ENCODE measurements around the gene IL33. TPM values are rescaled to one million over a fixed set of nuclear protein-coding genes. Genes with fewer than 3 reads are reported as not detected.

IL33 gene
- total RNA-seq, 1 donor from 2014 or later, result 61.1 TPM

DNA sequence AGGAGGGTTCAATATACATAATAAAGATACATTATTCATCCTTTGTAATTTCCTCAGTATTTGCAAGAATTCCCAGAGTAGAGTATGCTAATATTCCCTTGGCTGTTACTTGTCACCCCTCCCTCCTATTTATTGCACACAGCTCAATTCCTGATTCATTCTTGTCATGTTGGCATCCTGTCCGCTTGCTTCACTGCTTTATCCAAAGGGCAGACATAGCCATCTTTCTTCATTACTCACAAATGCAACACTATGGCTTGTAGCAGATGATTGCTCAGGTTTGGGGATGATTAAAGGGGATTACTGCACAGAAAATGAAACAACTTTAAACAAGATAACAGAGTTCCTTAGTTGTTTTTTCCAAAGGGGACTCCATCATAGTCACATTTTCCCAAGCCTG is 1.2 kb upstream of the IL33 start:
- ATAC-seq (no peak), DNase-seq (ENCODE audit: low spot score) (no peak)
- intact Hi-C loops (cut with DNase I), result no loop called here

DNA sequence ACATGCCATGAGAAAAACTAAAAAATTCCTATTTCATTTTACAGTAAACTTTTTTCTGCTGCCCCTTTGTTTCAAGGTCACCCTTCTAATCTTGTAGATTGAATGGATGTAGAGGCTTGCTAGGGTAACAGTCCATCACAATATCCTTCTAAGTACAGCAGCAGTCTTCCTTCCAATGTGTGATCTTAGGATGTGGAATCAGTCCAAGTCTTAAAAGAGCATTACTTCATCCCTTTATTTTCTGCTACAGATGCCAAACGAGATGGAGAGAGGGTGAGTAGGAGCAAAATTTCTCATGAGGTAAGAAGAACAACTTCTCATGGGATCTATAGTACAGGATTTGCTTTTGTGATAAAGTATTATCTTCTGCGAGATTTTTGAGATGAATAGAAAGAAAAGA is 704 bp upstream of the IL33 start:
- intact Hi-C loops (cut with DNase I), result no loop called here
- DNase-seq (ENCODE audit: low spot score) (no peak), ATAC-seq (peak; percentile 80)

DNA sequence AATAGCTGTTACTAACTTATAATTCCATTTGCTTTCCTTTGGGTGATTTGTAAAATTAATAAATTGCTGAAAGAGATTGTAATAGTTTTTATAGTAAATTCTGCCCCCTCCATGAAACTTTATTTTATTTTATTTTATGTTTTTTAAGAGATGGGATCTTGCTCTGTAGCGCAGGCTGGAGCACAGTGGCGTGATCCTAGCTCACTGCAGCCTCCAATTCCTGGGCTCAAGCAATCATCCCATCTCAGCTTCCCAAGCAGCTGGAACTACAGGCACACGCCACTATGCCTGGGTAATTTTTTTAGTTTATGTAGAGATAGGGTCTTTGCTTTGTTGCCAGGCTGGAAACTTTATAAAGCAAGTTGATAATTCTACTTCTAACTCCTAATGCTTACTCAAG is 395 bp downstream of the IL33 start:
- intact Hi-C loops (cut with DNase I), result no loop called here
- ATAC-seq (no peak), DNase-seq (ENCODE audit: low spot score) (no peak)

DNA sequence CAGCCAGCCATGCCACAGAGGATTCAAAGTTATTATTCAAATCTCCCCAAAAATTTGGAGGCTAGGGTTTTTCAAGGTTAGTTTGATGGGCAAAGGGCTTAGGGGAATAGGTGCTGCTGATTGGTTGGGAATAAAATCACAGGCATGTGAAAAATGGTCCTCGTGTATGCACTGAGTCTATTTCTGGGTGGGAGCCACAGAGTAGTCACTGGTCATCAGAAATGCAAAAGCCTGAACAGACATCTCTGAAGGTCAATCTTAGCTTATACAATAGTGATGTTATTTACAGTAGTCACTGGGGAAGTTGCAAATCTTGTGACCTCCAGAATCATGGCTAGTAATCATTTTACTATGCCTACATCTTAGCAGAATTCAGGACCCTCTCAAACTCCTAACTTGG is 1.3 kb downstream of the IL33 start:
- DNase-seq (ENCODE audit: low spot score) (no peak), ATAC-seq (no peak)
- intact Hi-C loops (cut with DNase I), result no loop called here

DNA sequence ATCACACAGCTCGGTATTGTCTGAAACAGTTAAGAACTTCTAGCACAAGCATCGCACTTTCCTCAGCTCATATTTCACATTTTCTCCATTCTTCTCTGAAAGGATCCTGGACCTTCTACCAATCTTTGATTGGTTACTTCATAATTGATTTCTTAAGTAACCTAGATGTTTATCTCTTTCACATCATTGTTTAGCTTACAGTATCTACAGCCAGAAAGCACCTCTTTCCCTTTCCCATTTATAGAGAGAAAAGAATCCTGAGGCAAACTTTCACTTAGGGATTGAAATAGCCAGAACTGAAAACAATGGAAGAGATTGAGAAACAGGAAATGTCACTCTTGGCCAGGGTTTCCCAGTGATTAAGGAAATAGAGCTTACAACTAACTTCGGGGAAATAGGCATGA is 2.5 kb downstream of the IL33 start:
- intact Hi-C loops (cut with DNase I), result no loop called here
- DNase-seq (ENCODE audit: low spot score), result no peak
- peak; percentile 65 for ATAC-seq

DNA sequence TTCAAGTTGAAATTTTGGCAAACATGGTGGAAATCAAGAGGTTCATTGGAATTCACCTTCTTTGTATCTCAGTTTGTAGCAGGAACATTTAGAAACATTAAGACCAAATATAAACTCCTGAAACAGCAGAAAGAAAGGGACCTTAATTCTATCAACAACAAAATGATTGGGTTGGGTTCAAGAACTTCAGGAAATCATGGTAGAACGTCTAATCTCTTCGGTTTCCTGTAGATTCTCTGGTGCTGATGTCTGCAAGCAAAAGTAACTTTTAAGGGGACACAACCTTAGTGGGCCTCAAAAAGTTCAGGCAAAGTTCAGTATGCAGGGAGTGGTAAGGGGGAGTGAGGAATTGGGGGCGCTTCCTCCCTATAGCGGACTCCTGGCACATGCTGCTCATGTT is 3.4 kb downstream of the IL33 start:
- DNase-seq (ENCODE audit: low spot score), result no peak
- no peak for ATAC-seq
- intact Hi-C loops (cut with DNase I), result no loop called here

DNA sequence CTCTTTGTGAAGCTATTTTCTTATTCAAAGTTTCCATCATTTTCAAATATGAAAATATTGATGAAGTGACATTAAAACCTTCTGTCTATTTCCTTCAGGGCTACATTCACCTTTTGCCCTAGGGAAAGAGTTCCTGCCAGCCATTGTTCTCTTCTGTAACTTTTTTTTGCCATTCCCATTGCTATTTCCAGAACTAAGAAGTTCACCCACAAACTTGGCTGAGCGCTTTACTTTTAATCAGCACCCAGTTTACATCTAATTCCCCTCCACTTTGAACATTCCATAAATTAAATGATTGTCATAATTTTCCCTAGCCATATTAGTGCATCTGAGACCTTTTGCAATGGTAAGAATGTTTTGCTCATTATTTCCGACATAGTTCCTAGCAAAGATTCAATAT is 4.4 kb downstream of the IL33 start:
- DNase-seq (ENCODE audit: low spot score) (no peak), ATAC-seq (no peak)
- intact Hi-C loops (cut with DNase I), result no loop called here

DNA sequence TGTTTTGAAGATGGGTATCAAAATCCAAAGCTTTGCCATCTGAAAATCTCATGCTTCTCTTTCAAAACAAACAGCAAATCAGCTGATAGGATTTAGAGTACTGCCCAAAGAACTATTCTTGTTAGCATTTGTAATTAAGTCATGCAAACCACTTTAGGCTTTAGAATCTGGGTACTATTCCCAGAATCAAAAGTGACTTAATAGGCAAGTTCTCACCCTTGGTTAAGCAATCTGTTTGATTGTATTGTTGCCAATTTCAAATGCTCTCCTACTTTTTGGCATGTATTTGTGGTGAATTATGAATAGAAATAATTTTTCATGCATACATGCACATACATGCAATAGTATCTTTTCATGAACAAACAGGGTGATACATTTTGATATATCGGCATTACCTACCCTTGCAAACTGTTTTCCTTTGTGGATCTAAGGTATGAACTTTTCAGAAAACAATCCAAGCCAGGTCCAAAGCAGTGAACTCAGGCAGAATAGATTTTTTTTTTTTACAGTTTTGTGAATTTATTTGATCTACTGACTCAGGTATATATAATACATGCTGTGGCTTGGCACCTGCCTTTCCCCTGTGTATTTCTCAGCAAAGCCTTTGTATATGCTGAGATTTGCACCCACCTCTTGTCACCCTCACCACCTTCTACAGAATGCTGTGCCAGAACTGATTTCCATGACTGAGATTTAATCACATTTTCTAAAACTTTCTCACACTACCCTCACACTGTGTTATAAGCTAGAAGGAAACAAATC is 9.0 kb downstream of the IL33 start:
- ATAC-seq (peak; percentile 24), DNase-seq (ENCODE audit: low spot score) (no peak)
- intact Hi-C loops (cut with DNase I), result no loop called here

DNA sequence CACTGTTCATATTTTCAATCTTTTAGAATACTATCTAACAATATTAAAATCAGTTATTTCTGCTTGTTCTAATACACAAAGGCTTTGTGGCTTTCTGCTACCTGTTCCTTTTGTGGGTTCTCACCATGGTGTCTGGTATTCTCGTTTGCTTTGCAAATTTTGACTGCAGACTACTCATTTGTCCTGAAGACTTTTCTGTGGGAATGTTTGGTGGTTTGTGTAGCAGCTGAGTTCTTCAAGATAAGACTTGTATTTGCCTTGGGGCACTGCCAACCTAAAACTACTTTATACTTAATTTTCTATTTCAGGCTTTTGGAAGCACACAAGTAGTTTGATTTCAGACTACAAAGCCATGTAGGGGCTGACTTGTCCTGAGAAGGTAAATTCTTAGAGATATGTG is 11.1 kb downstream of the IL33 start:
- no peak for DNase-seq (ENCODE audit: low spot score)
- intact Hi-C loops (cut with DNase I), result no loop called here
- no peak for ATAC-seq

DNA sequence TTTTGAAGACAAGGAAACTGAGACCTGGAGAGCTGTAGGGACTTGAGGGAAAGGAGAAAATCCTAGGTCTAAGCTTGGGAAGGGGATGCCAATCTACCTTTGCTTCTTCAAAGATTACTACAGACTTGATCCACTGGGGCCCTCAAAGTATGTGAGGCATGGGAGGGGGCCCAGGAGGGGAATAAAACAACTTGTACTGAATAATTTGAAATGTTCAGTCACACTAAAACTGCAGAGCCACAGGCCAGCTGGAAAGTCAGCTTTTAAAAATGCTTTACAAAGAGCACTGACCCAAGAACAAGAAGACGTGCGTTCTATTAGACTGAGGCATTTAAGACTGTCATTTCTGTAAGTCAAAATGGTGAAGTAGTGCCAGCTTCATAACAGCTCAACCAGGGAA is 13.6 kb downstream of the IL33 start:
- intact Hi-C loops (cut with DNase I), result no loop called here
- DNase-seq (ENCODE audit: low spot score) (no peak), ATAC-seq (no peak)

DNA sequence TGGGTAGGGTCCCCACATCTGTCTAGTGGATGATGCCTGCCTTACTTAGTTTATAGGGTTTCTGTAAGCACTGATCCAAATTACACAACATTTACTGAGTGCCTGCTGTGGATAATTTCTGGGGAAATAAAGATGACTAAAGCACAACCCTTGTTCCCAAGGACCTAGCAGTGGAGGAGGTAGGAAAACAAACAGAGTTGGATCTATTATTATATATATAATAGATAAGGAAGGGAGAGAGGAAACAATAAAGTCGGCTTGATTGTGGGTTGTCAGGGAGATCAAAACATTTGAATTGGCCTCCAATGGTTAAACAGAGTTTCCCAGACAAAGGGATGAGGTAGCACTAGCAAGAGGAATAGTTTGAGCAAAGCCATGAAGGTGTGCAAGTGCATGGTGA is 14.0 kb downstream of the IL33 start:
- peak; percentile 36 for ATAC-seq
- intact Hi-C loops (cut with DNase I), result no loop called here
- no peak for DNase-seq (ENCODE audit: low spot score)

DNA sequence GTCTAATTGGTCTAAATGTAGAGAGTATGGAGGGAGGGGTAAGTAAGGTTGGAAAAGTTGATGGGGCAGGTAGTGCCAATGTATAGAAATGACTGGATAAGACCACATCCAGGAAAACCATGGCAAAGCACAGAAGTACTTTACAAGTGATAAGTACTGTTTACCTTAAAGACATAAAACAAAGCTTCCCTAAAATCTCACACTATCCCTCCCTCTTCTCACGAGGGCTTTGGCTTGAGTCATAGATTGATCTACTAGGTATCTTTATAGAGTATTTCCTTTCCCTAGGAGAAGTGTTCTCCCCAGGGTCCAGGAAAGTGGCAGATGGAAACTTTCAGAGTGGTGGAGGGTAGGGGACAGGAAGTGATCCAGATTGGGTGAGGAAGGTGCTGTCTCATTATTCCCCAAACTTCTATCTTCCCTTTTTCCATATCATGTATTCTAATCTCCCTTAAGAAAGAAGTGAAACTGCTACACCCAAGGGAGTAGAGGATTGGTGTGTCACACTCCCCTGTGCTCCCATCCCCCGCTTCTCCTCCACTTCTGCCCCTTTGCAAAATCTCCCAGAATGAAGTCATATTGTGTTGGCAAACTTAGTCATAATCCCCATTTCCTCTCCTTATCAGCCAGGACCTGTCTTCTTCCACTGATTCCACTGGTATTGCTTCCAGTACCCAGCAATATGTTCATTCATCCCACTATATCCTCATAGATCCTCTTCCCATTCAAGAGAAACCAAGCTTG is 14.6 kb downstream of the IL33 start:
- ATAC-seq (no peak), DNase-seq (ENCODE audit: low spot score) (no peak)
- intact Hi-C loops (cut with DNase I), result no loop called here

DNA sequence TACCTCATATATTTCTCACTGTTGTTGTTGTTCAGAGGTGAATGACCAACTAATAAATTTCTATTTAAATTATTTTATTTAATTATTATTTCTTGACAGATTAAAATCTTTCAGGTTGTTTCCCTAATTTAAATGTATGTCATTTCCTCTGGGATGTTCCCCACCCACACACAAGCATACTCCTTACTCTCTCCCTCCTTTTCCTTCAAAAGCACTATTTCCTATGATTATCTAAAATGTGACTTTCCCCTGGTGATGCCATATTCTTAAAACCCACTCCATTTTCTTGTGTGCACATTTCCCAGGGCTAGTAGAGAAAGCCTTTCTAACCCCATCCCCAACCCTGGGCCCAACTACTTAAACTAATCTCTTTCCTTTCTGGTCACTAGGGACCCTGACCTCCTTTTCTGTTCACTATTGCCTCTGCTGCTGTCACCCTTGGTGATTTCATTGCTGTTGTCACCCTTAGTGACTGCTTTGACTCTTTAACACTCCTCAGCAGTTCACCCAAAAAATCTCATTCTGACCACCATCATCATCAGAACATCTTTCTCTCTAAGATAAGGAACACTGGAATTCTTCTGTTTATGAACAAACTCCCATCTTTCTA is 16.8 kb downstream of the IL33 start:
- ATAC-seq (no peak), DNase-seq (ENCODE audit: low spot score) (no peak)
- intact Hi-C loops (cut with DNase I), result no loop called here

DNA sequence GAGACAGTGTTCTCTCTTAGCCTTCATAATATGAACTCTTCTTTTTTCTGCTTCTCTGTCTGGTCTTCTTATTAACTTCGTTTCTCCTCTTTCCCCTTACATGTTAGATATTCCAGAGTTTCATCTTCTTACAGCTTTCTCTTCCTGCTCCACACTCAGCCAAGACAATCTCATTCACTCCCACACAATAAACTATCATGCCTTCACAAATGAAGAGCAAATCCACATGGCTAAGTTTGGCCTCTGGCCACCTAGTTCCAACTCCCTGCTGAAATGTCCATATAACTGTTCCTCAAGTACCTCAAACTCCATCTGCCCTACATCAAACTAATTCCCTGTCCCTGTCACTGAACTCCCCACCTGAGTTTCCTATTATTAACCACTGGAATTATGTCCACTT is 18.4 kb downstream of the IL33 start:
- DNase-seq (ENCODE audit: low spot score), result no peak

DNA sequence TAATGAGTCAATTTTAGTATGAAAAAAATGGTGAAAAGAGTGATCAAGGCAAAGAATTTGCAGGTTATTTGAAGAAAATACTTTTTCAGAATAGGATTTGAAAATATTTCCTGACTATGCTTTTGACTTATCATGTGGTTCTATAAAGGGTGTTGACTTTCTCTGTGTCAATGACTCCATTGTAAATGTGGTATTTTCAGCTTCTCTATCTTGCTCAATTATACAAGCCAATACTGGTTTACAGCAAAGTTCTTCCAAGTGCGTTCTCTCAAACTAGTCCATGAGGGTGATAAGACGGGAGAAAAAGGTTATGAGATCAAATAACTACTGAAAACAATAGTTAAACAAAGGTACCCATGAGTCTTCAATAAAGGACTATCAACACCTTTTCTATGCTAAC is 21.7 kb downstream of the IL33 start:
- intact Hi-C loops (cut with DNase I), result no loop called here
- ATAC-seq (no peak), DNase-seq (ENCODE audit: low spot score) (no peak)

More for the DNA sequence above, 18.4 kb downstream of the IL33 start:
- ATAC-seq, result no peak
- intact Hi-C loops (cut with DNase I), result no loop called here

DNA sequence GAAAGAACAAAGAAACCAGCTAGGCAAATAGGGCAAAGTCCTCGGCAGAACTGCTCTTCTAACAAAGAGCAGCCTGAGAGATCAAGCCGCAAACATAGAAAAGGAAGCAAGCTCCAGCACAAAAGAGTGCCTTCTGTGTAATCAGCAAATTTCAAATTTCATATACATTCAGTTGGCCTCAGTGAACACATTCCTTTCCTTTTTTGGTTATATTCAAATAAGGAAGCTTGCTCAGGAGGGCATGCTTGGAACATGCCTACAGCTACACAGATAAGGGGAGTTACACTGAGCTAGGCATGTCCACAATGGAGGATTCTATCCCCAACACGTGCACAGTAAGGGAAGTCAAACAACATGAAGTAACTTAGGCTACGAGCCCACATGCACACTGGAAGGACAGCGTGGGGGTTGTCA is 23.4 kb downstream of the IL33 start:
- ATAC-seq (no peak), DNase-seq (ENCODE audit: low spot score) (no peak)
- intact Hi-C loops (cut with DNase I), result no loop called here

DNA sequence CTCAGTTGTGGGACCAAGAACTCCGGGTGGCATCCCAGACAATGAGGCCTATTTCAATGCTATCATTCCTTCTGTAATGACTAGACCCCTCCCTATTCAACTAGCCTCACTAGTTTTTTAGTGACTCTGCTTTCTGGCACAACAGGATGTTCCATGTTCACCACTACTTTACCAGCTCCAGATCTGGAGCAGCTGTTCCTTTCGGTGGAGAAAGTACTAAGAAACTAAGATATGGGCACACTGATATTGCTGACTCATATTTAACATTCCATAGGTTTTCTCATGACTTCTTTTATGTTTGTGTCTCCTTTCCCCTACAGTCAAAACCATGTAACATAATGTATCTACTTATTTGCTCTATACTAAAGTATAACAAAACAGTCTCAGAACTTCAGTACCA is 24.1 kb downstream of the IL33 start:
- intact Hi-C loops (cut with DNase I), result no loop called here
- no peak for DNase-seq (ENCODE audit: low spot score)
- no peak for ATAC-seq

DNA sequence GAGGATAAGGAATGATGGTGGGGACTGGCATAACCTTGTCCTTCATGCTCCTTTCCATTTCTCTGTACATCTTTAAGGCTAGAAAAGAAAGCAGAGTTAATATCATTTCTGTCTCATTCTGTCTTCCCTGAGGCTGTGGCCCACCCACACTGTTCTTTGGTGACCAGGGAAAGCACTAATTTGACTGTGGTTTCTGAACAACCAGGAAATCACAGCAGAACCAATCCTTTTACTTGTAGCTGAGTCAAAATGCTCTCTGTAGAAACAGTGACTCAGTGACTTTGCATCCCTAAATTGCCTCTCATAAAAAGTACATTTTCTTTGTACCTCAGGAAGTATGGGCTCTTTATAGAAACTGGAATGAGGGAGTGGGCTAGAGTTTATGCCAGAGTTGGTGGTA is 28.1 kb downstream of the IL33 start:
- no peak for ATAC-seq

DNA sequence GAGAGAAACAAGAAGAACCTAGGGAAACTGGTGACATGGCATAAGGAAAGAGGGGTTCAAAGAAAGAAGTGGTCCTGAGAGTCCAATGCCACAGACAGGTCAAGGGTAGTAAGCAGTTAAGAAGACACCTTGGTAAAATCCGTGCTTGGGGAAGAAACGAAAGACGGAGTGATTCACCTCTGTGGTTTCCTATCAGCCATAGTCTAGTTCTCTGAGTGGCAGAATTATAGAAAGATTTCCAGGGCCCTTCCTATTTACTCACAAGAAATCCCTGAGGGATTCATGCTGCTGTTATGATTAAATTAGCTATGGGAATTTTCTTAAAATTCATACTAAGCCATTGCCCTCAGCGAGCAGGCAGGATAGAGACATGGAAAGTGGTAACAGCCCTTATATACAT is 31.7 kb downstream of the IL33 start:
- intact Hi-C loops (cut with DNase I), result no loop called here
- ATAC-seq (no peak), DNase-seq (ENCODE audit: low spot score) (no peak)

More for the DNA sequence above, 28.1 kb downstream of the IL33 start:
- no peak for DNase-seq (ENCODE audit: low spot score)
- intact Hi-C loops (cut with DNase I), result no loop called here

DNA sequence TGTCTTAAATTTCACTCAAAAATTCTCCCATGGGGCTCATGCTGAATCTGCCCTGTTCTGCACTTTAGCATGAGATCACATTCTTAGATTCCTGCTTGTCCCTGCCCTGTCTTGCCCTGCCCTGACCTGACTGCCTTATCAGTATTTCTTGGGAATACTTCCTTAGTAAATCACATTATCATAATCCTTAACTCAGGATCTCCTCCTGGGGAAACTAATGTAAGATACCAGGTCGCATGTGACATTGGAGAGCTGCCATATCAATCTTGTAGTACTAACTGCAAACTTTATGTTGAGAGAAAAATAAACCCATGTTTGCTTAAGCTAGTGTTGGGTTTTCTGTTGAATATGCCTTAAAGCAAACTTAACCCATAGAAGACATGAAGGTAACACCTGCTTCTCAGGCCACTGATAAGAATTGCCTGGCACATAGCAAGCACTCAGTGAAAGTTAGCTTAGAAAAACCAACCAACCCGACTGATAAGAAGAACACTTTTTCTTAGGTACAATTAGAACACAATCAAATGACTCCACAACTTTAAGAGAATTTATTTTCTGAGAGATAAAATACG is 53.3 kb downstream of the IL33 start:
- ATAC-seq (no peak), DNase-seq (ENCODE audit: low spot score) (no peak)
- intact Hi-C loops (cut with DNase I), result no loop called here

Measured in sciatic nerve (tissue), 2 donors.